ENCODE data around the gene KLF7.

Gene KLF7

GRCh38 chr2:207166349-207167098, 776 bp upstream of the KLF7 start:
- peak; percentile 74 for DNase-seq

GRCh38 chr2:207166039-207166348, 246 bp upstream of the KLF7 start:
- peak; percentile 98 for DNase-seq

- DNase-seq: no peak
These were observed 1.5 kb downstream of the KLF7 start for GRCh38 chr2:207164006-207164831.

- DNase-seq: no peak
These were observed 2.1 kb downstream of the KLF7 start for GRCh38 chr2:207163756-207164005.

GRCh38 chr2:207163053-207163755, 2.5 kb downstream of the KLF7 start:
- no peak for DNase-seq

GRCh38 chr2:207162316-207162715, 3.4 kb downstream of the KLF7 start:
- DNase-seq: no peak

- DNase-seq: no peak
These were observed 4.3 kb downstream of the KLF7 start for GRCh38 chr2:207161247-207162123.

GRCh38 chr2:207160115-207160514, 5.6 kb downstream of the KLF7 start:
- no peak for DNase-seq

- DNase-seq: no peak
These were observed 6.7 kb downstream of the KLF7 start for GRCh38 chr2:207159002-207159401.

GRCh38 chr2:207157731-207158130, 8.0 kb downstream of the KLF7 start:
- no peak for DNase-seq

- no peak for DNase-seq
These were observed 8.6 kb downstream of the KLF7 start for GRCh38 chr2:207157162-207157481.

- DNase-seq: no peak
These were observed 9.1 kb downstream of the KLF7 start for GRCh38 chr2:207156451-207157161.

- peak; percentile 13 for DNase-seq
These were observed 10.0 kb downstream of the KLF7 start for GRCh38 chr2:207155516-207156444.

- no peak for DNase-seq
These were observed 10.9 kb downstream of the KLF7 start for GRCh38 chr2:207154556-207155510.

- DNase-seq: no peak
These were observed 12.3 kb downstream of the KLF7 start for GRCh38 chr2:207153266-207153975.

- no peak for DNase-seq
These were observed 14.7 kb downstream of the KLF7 start for GRCh38 chr2:207151048-207151447.

- no peak for DNase-seq
These were observed 15.5 kb downstream of the KLF7 start for GRCh38 chr2:207150284-207150683.

- DNase-seq: no peak
These were observed 16.2 kb downstream of the KLF7 start for GRCh38 chr2:207149249-207150213.

Data from NCI-H774 (cell line).